ENCODE data around the gene COL15A1. TPM values are rescaled to one million over a fixed set of nuclear protein-coding genes. Genes with fewer than 3 reads are reported as not detected.
A peak's percentile ranks its signal among the peaks of the same experiment; 100 is the strongest.

Gene COL15A1
- total RNA-seq, 4 donors from 2014 or later, result 25.8 to 55.3 (median 36.0) TPM

GRCh38 chr9:98903961-98904411 is 39.7 kb upstream of the COL15A1 start:
- no peak for DNase-seq (ENCODE audit: low spot score in 2 of 2)
- 85 to 88% methylated on average over 8 of the region's 8 CpGs for WGBS, 2 donors
- H3K4me3 ChIP-seq, result no peak overlapping the region
- no peaks in the 10 kb centered on the region for H3K9me3 ChIP-seq
- TF ChIP-seq CTCF (IDR thresholded peaks at IDR 0.05), result peak in 1 of 5 experiments; percentile 14
- no peak for TF ChIP-seq EP300 (IDR thresholded peaks at IDR 0.05)
- H3K36me3 ChIP-seq, result no peaks in the 10 kb centered on the region
- H3K4me1 ChIP-seq, result peaks cover 0 to 35% (median 8%) of the 10 kb centered on the region in 4 donors
- no peak overlapping the region for H3K27ac ChIP-seq
- H3K27me3 ChIP-seq, result no peaks in the 10 kb centered on the region

GRCh38 chr9:98905015-98905414 is 38.7 kb upstream of the COL15A1 start:
- no peak overlapping the region for H3K27ac ChIP-seq
- DNase-seq (ENCODE audit: low spot score in 2 of 2), result no peak
- no peaks in the 10 kb centered on the region for H3K27me3 ChIP-seq
- TF ChIP-seq CTCF (IDR thresholded peaks at IDR 0.05), result no peak
- no peak for TF ChIP-seq POLR2A (IDR thresholded peaks at IDR 0.05)
- no peak for TF ChIP-seq EP300 (IDR thresholded peaks at IDR 0.05)
- H3K4me3 ChIP-seq, result no peak overlapping the region
- WGBS, 2 donors, result 76 to 91% methylated on average over 4 of the region's 4 CpGs
- H3K4me1 ChIP-seq, result peaks cover 0 to 30% (median 10%) of the 10 kb centered on the region in 4 donors
- no peaks in the 10 kb centered on the region for H3K9me3 ChIP-seq
- H3K36me3 ChIP-seq, result no peaks in the 10 kb centered on the region

GRCh38 chr9:98906273-98907040 is 37.2 kb upstream of the COL15A1 start:
- no peak for DNase-seq (ENCODE audit: low spot score in 2 of 2)
- H3K36me3 ChIP-seq, result no peaks in the 10 kb centered on the region
- 49 to 56% methylated on average over 8 of the region's 8 CpGs for WGBS, 2 donors
- peak overlapping the region in 1 of 4 donors; percentile 36 for H3K27ac ChIP-seq
- H3K4me1 ChIP-seq, result peaks cover 0 to 44% (median 10%) of the 10 kb centered on the region in 4 donors
- TF ChIP-seq CTCF (IDR thresholded peaks at IDR 0.05) (no peak), POLR2A (IDR thresholded peaks at IDR 0.05) (no peak)
- H3K27me3 ChIP-seq, result no peaks in the 10 kb centered on the region
- H3K4me3 ChIP-seq, result no peak overlapping the region
- H3K9me3 ChIP-seq, result no peaks in the 10 kb centered on the region

- WGBS, 2 donors, result 62% methylated on average over 4 of the region's 4 CpGs
- H3K36me3 ChIP-seq, result no peaks in the 10 kb centered on the region
- no peaks in the 10 kb centered on the region for H3K27me3 ChIP-seq
- no peaks in the 10 kb centered on the region for H3K9me3 ChIP-seq
- TF ChIP-seq EP300 (IDR thresholded peaks at IDR 0.05) (peak in 1 of 2 donors; percentile 23), CTCF (IDR thresholded peaks at IDR 0.05) (no peak)
- no peak overlapping the region for H3K4me3 ChIP-seq
- peaks cover 0 to 45% (median 10%) of the 10 kb centered on the region in 4 donors for H3K4me1 ChIP-seq
- peak overlapping the region in 1 of 4 donors; percentile 36 for H3K27ac ChIP-seq
- DNase-seq (ENCODE audit: low spot score in 2 of 2), result no peak
Observed at GRCh38 chr9:98907055-98907454, 36.7 kb upstream of the COL15A1 start.

GRCh38 chr9:98908897-98909634 is 34.6 kb upstream of the COL15A1 start:
- Histone ChIP-seq H3K27me3 (no peaks in the 10 kb centered on the region), H3K36me3 (no peaks in the 10 kb centered on the region), H3K4me3 (no peak overlapping the region), H3K27ac (peak overlapping the region in 3 of 4 donors; percentile 38 to 73 (median 71)), H3K4me1 (peaks cover 0 to 45% (median 10%) of the 10 kb centered on the region in 4 donors), H3K9me3 (no peaks in the 10 kb centered on the region)
- no peak for TF ChIP-seq EP300 (IDR thresholded peaks at IDR 0.05)
- no peak for DNase-seq (ENCODE audit: low spot score in 2 of 2)
- 66 to 69% methylated on average over 5 of the region's 5 CpGs for WGBS, 2 donors

Data from tibial nerve (tissue), 4 donors.